Measurements from ENCODE around the gene EPB41.
A peak's percentile ranks its signal among the peaks of the same experiment; 100 is the strongest.
"Not testable (repeated sequence)": the region's sequence is repeated elsewhere in the genome, so short reads cannot be mapped to it uniquely, and the experiment has no call there.

The EPB41 gene

DNA sequence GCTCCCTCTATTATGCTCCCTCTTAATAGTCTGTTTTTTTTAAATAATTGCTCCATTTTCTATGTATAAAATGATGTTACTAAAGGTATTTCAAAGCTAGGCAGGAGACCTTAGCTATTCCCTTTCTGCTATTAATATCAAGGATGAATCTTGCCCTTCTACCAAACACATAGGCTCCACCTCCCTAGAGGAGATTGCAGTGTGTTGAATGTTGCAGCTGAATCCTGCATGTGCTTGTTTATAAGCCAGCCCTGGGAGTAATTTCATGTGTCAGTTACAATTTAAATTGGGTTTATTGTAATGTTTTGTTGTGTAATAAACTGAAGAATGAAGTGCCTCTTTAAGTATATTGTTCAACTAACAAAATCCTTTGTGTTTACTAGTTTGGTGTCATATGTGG lies 143.3 kb downstream of the EPB41 start:
- DNase-seq = no peak

DNA sequence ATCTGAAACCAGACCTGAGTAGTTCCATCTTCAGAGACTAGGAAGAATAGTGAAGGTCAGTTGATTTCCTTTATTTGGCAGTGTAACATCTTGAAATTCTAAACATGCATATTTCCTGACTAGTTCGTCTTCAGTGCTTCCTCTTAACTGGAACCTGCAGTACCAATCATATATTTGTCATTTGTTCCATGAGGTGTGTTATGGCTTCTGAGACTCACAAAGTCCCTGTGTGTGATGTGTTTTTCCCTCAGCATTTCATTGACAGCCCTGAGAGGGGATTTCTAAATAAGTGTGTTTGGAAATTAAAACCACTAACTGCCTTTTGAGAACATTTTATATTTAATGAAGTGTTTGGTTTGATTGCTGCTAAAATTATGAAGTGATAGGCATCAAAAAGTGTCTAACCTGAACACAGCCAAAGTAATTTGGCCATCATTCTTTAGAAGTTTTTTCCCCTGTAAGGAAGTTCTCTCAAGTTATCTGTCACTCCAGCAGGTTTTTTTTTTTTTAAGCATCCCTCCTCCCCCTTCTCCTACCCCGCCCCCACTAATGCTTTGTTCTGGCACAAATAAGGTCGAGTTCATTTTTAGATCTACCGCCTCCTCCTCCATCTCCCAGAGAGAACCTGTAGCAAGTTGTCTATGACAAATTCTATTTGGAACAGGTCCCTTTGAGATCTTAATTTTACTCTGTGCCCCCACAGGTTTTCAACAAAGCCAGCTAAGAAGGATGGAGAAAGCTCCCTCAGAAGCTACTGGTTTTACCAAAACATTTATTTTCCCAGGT lies 148.0 kb downstream of the EPB41 start:
- peak; percentile 48 for DNase-seq

DNA sequence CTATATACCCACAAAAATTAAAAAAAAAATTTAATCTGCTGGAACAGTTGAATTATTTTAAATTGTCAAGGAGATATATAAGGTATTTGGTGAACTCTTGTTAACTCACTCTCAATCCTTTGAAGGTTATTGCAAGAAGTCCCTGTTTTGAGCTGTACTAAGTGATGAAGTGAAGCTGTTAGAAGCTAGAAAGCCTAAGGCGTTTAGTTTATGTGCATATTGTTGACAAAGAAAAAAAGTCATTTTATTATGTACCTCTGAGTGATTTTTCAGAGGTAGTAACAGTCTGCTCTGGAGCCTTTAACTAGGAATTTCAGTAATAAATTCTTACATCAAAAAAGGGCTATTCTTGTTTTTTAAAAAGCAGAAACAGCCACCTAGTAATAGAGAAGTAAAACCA lies 149.7 kb downstream of the EPB41 start:
- no peak for DNase-seq

DNA sequence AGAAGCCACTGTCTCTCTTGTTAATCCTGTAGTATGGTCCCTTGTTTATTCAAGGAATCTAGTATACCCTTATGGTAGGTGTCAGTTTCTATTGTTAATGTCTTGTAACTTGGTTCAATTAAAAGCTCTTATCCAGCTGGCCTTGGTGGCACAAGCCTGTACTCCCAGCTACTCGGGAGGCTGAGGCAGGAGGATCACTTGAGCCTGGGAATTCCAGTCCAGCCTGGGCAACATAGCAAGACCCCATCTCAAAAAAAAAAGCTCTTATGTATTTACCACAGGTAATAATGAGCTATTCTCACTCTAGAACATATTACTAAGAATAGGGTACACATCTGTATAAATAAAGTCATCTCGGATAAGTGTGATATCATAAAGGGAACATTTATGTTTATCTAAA lies 162.8 kb downstream of the EPB41 start:
- no peak for DNase-seq

DNA sequence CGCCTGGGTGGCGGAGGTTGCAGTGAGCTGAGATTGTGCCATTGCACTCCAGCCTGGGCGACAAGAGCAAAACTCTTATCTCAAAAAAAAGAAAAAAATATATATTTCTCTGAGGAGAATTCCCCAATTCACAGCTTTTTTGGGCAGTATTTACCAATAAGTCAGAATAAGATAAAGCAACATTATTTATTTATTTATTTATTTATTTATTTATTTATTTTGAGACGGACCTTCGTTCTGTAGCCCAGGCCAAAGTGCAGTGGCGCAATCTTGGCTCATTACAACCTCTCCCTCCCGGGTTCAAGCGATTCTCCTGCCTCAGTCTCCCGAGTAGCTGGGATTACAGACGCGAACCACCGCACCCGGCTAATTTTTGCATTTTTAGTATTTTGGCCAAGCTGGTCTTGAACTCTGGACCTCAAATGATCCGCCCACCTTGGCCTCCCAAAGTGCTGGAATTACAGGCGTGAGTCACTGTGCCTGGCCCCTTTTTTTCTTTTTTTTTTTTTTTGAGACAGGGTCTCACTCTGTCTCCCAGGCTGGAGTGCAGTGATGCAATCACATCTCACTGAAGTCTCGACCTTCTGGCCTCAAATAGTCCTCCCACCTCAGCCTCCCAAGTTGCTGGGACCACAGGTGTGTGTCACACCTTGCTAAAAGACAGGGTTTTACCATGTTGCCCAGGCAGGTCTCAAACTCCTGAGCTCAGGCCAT lies 165.7 kb downstream of the EPB41 start:
- not testable (repeated sequence) for DNase-seq

DNA sequence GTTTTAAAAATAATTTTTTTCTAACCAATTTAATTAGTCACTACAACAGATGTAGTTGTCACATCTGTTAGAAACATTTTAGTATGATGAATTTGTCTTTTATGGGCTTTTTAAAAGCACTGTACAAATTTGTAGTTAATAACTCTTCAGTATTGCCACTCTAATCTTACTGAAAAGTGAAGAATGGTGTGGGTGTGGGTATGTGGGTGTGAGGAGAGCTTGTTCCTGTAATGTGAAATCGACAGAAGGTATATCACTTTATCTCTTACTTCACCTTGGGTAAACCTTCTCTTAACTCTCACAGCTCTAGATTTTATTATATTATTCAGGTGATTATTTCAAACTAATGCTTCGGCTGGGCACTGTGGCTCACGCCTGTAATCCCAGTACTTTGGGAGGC lies 166.8 kb downstream of the EPB41 start:
- no peak for DNase-seq

DNA sequence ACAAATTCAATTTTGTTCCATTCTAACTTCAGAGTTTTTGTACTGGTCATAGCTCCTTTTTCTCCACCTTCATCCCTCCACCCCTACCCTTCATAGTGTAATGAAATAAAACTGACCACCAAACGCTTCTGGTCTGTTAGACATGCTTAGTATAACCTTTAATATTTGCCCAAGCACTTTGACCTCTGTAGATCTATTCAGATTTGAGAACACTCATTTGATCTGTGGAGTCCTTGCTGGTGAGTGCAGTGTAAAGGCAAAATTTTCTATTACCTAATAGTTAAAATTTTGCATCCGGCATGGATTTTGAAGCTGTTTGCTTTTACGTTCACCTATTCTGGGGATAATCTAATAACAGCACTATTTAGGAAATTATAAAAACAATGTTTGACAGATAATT lies 168.2 kb downstream of the EPB41 start:
- DNase-seq = no peak

DNA sequence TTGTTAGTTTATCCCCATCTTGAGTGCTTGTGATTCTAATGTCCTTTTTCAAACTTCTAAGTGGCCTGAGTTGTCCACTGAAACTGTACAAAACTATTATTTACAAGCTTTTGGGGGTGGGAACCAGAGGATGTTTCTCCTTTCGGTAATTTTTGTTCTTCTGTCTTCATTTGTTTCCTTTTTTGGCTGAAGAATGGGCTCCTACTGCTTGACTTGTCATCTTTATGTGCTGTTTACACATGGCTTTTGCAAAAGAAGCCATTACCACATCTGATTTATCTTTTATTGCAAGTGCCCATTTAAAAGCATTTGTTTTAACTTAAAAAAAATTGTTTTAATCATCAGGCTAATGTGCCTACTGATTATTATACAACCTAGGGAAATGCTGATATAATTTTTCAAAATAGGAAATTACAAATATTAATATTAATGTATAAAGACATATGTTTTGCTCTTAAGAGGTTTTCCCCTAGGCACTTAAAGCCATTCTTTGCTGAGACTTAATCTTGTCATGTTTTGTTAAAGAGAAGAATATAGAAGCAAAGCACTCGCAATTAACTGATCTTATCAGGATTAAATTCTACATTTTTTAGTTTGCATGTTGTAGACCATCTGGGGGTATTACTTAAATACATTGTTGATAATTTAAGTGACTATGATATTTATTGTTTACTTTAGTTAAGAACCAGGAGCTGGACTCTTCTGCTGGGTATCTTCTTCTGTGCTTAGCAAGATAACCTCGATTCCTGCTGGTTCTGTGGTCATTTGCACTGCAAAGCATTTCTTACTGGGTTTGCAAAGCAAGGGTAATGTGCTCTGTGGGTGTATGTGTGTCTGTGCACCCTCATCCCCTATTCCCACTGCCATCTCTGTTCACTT lies 169.2 kb downstream of the EPB41 start:
- DNase-seq = no peak

DNA sequence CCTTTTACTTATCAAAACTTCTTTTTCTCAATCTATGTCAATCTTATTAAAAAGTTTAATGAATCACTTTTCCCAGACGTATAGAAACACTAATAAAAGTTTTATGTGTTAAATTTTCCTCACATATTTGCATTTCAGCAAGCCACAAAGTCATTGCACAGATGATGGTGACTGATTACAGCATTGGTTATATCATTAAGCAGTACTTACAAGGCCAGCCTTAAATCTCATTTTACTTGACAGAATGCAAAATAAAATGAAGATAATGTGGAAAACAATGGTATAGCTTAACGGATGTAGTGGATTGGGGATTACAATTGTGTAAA lies 169.8 kb downstream of the EPB41 start:
- DNase-seq = no peak

DNA sequence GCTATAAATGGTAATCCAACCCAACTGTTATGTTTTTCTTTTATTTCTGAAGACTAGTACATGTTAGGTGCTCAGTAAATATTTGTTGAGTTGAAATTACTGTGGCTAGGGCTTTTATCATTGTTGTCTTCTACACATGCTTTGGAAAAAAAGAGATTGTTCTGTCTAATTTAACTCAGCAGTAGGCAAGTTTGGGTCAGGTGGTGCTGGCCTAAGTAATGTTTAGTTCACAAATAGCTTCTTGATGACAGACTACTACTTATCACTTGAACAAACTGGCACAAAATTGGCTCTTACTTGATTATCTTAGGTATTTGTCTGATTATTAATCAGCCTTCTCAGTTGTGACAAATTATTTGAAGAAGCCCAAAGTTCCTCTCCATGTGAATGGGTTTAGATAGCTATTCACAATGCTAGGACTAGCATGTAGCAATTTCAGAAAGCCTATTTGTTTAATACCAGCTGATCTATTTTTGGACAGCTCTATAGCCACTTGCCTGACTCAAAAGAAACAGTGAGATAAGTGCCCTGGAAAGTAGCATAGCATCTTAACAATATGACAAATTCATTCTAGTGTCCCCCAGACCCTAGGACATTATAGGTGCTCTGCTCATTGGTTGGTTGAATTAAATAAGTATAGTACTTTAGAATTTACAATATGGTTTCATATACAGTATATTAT lies 176.7 kb downstream of the EPB41 start:
- DNase-seq = no peak

DNA sequence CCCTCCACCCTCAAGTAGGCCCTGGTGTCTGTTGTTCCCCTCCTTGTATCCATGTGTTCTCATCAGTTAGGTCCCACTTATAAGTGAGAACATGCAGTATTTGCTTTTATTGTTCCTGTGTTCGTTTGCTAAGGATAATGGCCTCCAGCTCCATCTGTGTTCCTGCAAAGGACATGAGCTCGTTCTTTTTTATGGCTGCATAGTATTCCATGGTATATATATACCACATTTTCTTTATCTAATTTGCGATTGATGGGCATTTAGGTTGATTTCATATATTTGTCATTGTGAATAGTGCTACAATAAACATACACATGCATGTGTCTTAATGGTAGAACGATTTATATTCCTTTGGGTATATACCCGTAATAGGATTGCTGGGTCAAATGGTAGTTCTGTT lies 178.3 kb downstream of the EPB41 start:
- DNase-seq = not testable (repeated sequence)

DNA sequence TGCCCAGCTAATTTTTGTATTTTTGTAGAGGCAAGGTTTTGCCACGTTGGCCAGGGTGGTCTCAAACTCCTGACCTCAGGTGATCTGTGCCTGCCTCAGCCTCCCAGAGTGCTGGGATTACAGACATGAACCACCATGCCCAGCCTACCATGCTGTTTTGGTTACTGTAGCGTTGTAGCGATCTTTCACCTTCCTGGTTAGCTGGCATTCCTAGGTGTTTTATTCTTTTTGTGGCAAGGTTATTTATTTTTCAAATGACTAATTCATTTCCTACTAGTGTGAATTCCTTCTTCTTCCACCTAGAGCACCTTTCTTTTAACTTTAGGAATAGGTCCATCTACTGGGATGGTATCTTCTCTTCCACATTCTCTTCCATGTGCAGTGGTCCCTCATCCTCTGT lies 180.1 kb downstream of the EPB41 start:
- DNase-seq = no peak

DNA sequence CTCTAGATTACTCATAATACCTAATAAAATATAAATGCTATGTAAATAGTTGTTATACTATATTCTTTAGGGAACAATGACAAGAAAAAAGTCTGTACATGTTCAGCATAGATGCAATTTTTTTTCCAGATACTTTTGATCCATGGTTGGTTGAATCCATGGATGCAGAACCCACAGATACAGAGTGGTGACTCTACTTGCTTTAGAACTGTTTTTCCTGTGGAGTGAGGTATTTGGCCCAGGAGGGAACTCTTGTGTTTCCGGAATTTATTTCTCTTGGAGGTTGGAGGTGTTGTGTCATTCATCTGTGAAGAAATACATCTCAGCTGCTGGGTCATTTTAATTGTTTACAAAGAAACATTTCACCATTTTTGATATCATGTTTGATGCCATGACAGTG lies 180.6 kb downstream of the EPB41 start:
- DNase-seq = no peak

DNA sequence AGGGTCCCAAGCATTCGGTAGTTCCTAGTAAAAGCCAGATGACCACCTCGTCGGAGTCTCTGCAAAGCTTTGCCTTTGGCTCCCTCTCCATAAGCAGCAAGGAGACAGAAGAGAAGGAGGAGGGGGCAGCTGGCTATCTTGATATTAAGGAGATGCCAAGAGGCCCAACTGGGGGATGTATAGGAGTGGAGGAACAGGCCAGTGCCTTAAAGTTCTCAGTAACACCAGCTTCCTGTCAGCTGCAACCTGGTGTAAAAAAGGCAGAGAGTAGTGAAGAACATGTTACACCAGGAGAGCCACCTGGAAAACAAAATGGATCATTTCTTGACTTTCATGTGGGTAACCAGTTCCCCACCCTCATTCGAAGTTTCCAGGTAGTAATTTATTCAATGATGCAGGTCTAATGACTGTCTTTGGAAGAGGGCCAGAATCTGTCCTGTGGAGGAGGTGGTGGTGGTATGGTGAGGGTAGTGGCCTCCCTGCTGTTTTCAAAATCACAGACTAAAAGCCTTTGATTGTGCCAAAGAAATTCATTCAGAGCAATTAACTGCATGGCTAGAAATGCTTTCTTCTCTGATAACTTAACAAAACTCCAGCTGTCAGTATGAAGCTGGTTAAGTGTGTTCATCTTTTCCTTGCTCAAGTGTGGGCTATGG lies 182.0 kb downstream of the EPB41 start:
- no peak for DNase-seq

DNA sequence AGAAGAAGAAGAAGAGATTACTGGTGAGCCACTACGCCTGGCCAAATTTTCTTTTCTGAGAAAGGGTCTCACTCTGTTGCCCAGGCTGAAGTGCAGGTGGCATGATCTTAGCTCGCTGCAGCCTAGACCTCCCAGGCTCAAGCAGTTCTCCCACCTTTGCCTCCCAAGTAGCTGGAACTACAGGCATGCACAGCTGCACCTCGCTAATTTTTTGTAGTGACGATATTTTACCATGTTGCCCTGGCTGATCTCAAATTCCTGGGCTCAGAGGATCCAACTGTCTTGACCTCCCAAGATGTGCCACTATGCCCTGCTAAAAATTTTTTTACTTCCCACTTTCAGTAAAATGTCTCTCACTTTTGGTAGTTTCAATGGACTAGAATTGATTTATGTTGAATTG lies 184.9 kb downstream of the EPB41 start:
- DNase-seq = no peak

DNA sequence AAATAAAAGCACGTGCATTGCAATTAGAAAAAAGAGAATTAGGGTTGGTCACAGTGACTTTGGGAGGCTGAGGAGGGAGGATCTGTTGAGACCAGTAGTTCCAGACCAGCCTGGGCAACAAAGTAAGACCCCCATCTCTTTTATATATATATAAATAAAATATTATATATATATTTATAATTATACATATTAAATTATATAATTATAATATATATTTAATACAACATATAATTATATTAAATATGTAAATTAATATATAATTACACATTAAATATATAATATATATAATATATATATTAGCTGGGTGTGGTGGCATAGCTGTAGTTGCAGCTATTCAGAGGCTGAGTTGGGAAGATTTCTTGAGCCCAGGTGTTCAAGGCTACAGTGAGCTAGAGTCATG lies 186.1 kb downstream of the EPB41 start:
- DNase-seq = no peak

DNA sequence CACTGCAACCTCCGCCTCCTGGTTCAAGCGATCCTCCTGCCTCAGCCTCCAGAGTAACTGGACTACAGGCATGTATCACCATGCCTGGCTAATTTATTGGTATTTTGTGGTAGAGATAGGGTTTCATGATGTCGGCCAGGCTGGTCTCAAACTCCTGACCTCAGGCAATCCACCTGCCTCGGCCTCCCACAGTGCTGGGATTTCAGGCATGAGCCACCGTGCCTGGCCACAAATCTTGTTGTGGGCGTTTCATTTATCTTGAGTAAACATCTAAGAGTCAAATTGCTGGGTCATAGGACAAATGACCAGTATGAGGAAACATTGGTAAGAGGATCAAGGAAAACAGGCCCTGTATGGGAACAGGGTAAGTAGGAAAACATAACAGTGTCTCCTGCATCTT lies 191.5 kb downstream of the EPB41 start:
- DNase-seq = no peak

DNA sequence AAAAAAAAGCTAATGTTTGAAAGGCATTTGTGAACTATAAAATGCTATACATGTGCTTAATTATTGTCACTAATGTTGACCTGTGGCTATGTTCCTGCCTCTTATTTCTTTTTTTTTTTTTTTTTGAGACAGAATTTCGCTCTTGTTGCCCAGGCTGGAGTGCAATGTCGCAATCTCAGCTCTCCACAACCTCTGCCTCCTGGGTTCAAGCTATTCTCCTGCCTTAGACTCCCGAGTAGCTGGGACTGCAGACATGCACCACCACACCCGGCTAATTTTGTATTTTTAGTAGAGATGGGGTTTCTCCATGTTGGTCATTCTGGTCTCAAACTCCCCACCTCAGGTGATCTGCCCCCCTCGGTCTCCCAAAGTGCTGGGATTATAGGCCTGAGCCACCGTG lies 193.7 kb downstream of the EPB41 start:
- not testable (repeated sequence) for DNase-seq

DNA sequence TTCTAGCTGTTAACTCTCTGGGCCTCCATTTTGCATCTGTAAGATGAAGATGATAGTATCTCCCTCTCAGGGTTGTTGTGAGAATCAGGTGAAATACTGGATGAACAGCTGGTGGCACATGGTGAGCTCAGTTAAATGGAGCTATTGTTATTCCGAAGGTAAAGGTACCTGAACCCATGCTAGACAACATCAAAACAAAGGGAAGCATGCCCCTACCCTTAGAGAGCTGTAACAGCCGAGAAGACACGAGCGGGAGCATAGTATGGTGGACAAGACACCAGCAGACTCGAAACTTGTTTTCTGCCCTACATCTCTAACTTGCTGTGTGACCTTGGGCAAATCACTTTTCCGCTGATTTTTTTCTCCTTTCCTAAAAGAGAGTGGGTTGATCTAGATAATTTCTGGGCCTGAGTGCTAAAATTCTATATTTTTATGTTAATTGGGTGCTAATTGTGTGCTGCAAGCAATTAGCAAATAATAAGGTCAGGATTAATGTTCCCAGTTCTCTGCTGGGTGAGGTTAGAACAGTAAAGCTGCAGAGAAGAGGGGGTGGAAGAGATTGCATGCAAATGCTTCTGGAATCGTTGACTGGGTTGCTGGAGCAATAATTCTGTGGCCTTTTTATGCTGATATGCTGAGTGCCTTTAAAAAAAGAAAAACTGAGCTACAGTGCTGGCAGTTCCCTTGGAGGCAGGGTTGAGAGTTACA lies 198.5 kb downstream of the EPB41 start:
- no peak for DNase-seq

DNA sequence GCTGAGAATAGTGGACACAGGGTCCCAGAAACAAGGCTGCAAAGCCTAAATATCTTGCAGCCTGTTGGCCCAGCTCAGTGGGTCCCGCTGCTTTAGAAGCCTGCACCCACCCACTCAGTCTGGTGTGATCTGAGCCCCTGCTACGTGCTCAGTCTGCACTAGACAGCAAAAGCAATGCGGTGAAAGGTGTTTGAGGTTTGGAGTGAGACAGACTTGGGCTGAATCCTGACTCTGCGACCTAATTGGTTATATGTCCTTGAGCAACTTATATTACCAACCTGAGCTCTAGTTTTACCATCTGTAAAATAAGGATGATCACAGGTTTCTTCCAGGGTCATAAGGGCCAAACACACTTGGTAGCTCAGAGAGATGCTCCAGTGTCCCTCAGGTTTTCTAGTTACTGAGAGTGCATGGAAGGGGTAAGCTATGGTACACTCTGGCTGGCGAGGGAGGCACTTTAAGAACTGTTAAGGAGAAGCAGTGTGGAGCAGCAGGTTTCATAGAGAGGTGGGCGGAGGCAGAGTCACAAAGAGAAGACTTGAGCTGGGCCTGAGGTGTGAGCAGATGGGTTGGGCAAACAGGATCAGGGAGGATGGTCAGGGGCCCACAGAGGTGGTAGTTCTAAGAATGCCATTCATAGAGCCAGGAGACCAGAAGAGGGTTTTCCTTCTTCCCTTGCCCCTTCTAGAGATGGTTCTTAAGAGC lies 199.2 kb downstream of the EPB41 start:
- peak; percentile 29 for DNase-seq

DNA sequence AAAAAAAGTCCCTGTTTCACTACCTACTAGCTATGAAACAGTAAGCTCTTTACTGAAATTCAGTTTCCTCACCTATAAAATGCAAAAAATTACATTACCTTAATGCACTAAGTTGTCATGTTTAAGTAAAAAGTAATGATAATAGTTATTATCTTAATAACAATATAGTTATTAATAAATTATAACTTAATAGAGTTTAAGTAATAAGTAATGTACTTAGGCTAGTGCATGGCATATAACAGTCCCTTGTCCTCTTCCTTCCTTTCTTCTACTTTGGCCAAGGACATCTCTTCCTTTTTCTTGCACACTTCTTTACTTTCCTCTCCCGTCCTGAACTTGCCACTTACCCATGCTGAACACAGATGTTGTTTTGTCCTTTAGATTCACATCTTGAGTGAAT lies 200.3 kb downstream of the EPB41 start:
- no peak for DNase-seq
